Activated CD8-positive, alpha-beta T cell treated with anti-CD3 and anti-CD28 coated beads for 36 hours (primary cell): Measurements from ENCODE around the gene ZNFX1. TPM values are rescaled to one million over a fixed set of nuclear protein-coding genes. Genes with fewer than 3 reads are reported as not detected.
"Not testable (repeated sequence)": the region's sequence is repeated elsewhere in the genome, so short reads cannot be mapped to it uniquely, and the experiment has no call there.

ENCODE experiments used
- ATAC-seq: fragments of 200-7000 bp; cut with Tn5 transposase; one replicate; pipeline ENCODE4 v1.10.0; 2021; ENCODE audit warnings: mild to moderate bottlenecking, moderate library complexity
- CTCF ChIA-PET: fragments of 350-600 bp; sonication (Branson Sonifier 250); formaldehyde crosslinking; loops from one replicate; lab custom pipeline; 2021; ENCODE audit warnings: antibody characterized with exemption; lab: Charles Lee
- POLR2A ChIA-PET: fragments of 350-600 bp; sonication (Branson Sonifier 250); formaldehyde crosslinking; loops from one replicate; lab custom pipeline; 2021; ENCODE audit warnings: antibody characterized with exemption; lab: Charles Lee
- DNase-seq: peaks from one replicate; pipeline ENCODE4 v3.0.0-alpha.2; 2020
- H3K27ac Mint-ChIP-seq: one replicate; pipeline ENCODE4 v1.8.0; 2021; ENCODE audit warnings: mild to moderate bottlenecking, mixed read lengths
- H3K27me3 Mint-ChIP-seq: one replicate; pipeline ENCODE4 v1.8.0; 2021; ENCODE audit warnings: mixed read lengths
- H3K36me3 Mint-ChIP-seq: one replicate; pipeline ENCODE4 v1.8.0; 2021; ENCODE audit warnings: low read depth, mixed read lengths
- H3K4me1 Mint-ChIP-seq: one replicate; pipeline ENCODE4 v1.8.0; 2021; ENCODE audit warnings: low read depth, mixed read lengths
- H3K4me3 Mint-ChIP-seq: one replicate; pipeline ENCODE4 v1.8.0; 2021; ENCODE audit warnings: mild to moderate bottlenecking, moderate library complexity, mixed read lengths
- H3K9me3 Mint-ChIP-seq: one replicate; pipeline ENCODE4 v1.8.0; 2021; ENCODE audit warnings: mixed read lengths
- CTCF ChIP-seq: fragments of 200-600 bp; IDR thresholded peaks from one replicate; pipeline ENCODE4 v1.8.0; 2022; ENCODE audit warnings: antibody characterized with exemption, mild to moderate bottlenecking
- intact Hi-C: fragments of 100-400 bp; cut with micrococcal nuclease; formaldehyde crosslinking; loops from one replicate; pipeline ENCODE4 v1.10.0; 2022
- total RNA-seq, 2 experiments: library from RNA; stranded (reverse); gene quantifications; one replicate each; pipeline ENCODE4 v1.2.3, GENCODE V29; 2021

ZNFX1 gene
- total RNA-seq, 2 experiments from 2014 or later: 27.4 to 27.7 TPM

- Mint-ChIP-seq H3K27me3 (peaks cover 46% of the 10 kb centered on the region), H3K9me3 (no peaks in the 10 kb centered on the region), H3K4me1 (peaks cover 14% of the 10 kb centered on the region), H3K27ac (no peak overlapping the region), H3K36me3 (no peaks in the 10 kb centered on the region), H3K4me3 (no peak overlapping the region)
- DNase-seq: no peak
- ChIA-PET POLR2A (no interaction called here), CTCF (interaction anchor here (1.5 kb wide), 1 partner anchor 14 kb away, joined by 3 read pairs; no protein-coding TSS in a partner anchor)
- intact Hi-C loops: no loop called here
- TF ChIP-seq CTCF: no peak
- no peak for ATAC-seq
Measured at GRCh38 chr20:49316704-49317103, 38.8 kb upstream of the ZNFX1 start.

- peaks cover 37% of the 10 kb centered on the region for H3K27me3 Mint-ChIP-seq
Measured at GRCh38 chr20:49315580-49315979, 37.7 kb upstream of the ZNFX1 start.

GRCh38 chr20:49314052-49314451, 36.2 kb upstream of the ZNFX1 start:
- peaks cover 27% of the 10 kb centered on the region for H3K27me3 Mint-ChIP-seq
- DNase-seq, ATAC-seq, H3K4me3 Mint-ChIP-seq, H3K36me3 Mint-ChIP-seq, H3K27ac Mint-ChIP-seq, intact Hi-C loops: not testable (repeated sequence)
- POLR2A ChIA-PET: interaction anchor here (1.0 to 2.5 kb wide), 2 partner anchors 10 to 26 kb away, joined by 3 to 11 read pairs; no protein-coding TSS in a partner anchor
- H3K4me1 Mint-ChIP-seq: peaks cover 28% of the 10 kb centered on the region
- CTCF ChIA-PET: interaction anchor here (1.4 to 1.5 kb wide), 2 partner anchors 21 to 171 kb away, joined by 3 to 4 read pairs; no protein-coding TSS in a partner anchor
- H3K9me3 Mint-ChIP-seq: peaks cover 11% of the 10 kb centered on the region

More at GRCh38 chr20:49315580-49315979, 37.7 kb upstream of the ZNFX1 start:
- no peak for DNase-seq
- CTCF ChIA-PET: interaction anchor here (0.6 kb wide), 1 partner anchor 70 kb away, joined by 3 read pairs; no protein-coding TSS in a partner anchor
- Mint-ChIP-seq H3K4me3 (no peak overlapping the region), H3K27ac (no peak overlapping the region), H3K4me1 (peaks cover 21% of the 10 kb centered on the region), H3K36me3 (peaks cover 6% of the 10 kb centered on the region), H3K9me3 (peaks cover 6% of the 10 kb centered on the region)
- intact Hi-C loops: no loop called here
- TF ChIP-seq CTCF: no peak
- POLR2A ChIA-PET: interaction anchor here (0.9 kb wide), 1 partner anchor 12 kb away, joined by 3 read pairs; no protein-coding TSS in a partner anchor
- no peak for ATAC-seq

- Mint-ChIP-seq H3K9me3 (peaks cover 11% of the 10 kb centered on the region), H3K4me3 (no peak overlapping the region), H3K4me1 (peaks cover 26% of the 10 kb centered on the region), H3K27me3 (peaks cover 20% of the 10 kb centered on the region), H3K27ac (no peak overlapping the region), H3K36me3 (peaks cover 9% of the 10 kb centered on the region)
- intact Hi-C loops: no loop called here
- POLR2A ChIA-PET: interaction anchor here (1.0 to 2.5 kb wide), 3 partner anchors 11 to 25 kb away, joined by 3 to 11 read pairs (median 3); no protein-coding TSS in a partner anchor
- TF ChIP-seq CTCF: no peak
- DNase-seq (no peak), ATAC-seq (no peak)
- CTCF ChIA-PET: interaction anchor here (1.4 to 1.5 kb wide), 2 partner anchors 21 to 171 kb away, joined by 3 to 4 read pairs; no protein-coding TSS in a partner anchor
Measured at GRCh38 chr20:49313283-49313682, 35.4 kb upstream of the ZNFX1 start.

GRCh38 chr20:49312661-49313060, 34.8 kb upstream of the ZNFX1 start:
- TF ChIP-seq CTCF: no peak
- Mint-ChIP-seq H3K36me3 (peaks cover 9% of the 10 kb centered on the region), H3K27ac (no peak overlapping the region), H3K4me1 (peaks cover 23% of the 10 kb centered on the region), H3K9me3 (peaks cover 11% of the 10 kb centered on the region), H3K27me3 (peaks cover 13% of the 10 kb centered on the region), H3K4me3 (no peak overlapping the region)
- ATAC-seq: no peak
- ChIA-PET POLR2A (interaction anchor here (1.2 to 2.5 kb wide), 3 partner anchors 20 to 48 kb away, joined by 3 to 11 read pairs (median 3); no protein-coding TSS in a partner anchor), CTCF (interaction anchor here (1.4 to 1.5 kb wide), 2 partner anchors 22 to 172 kb away, joined by 3 to 4 read pairs; no protein-coding TSS in a partner anchor)
- intact Hi-C loops: no loop called here
- no peak for DNase-seq
